ENCODE measurements around the gene GPBP1L1.

The GPBP1L1 gene

DNA sequence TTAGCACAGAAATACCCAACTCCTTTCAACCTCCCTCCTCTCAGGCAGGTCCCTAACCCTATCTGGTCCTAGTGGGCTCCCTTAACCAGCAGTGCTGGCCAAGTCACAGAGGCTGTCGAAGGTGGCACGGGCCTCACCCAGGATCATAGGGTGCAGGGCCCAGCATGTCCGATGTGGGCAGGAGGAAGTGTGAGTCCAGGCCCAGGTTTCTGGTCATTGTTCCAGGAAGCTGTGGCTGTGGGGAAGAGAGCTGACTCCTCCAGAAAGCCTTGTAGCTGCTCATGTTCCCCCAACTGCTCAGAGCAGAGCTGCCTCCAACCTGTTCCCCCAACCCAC lies 64.9 kb downstream of the GPBP1L1 start:
- Histone ChIP-seq H3K9ac (ENCODE audit: low read depth in 1 of 2, low read length in 2 of 2) (no peak overlapping the region), H3K27ac (ENCODE audit: low read depth, low read length) (no peak overlapping the region), H3K27me3 (ENCODE audit: control insufficient read depth in 1 of 2, insufficient read depth in 2 of 2, low read length in 2 of 2) (no peaks in the 10 kb centered on the region), H3K9me3 (ENCODE audit: control insufficient read depth in 1 of 2, low read length in 2 of 2) (no peaks in the 10 kb centered on the region), H3K4me1 (ENCODE audit: control insufficient read depth in 1 of 2, insufficient read depth in 2 of 2, low read length in 2 of 2) (peaks cover 0 to 8% of the 10 kb centered on the region in 2 donors), H3K36me3 (ENCODE audit: control insufficient read depth in 1 of 2, insufficient read depth in 2 of 2, low read length in 2 of 2) (peaks cover 24 to 60% of the 10 kb centered on the region in 2 donors), H3K4me3 (ENCODE audit: low read depth in 1 of 2, low read length in 2 of 2) (no peak overlapping the region)

GRCh38 chr1:45620588-45621500 lies 65.5 kb downstream of the GPBP1L1 start:
- no peak overlapping the region for H3K4me3 ChIP-seq (ENCODE audit: low read depth in 1 of 2, low read length in 2 of 2)
- H3K27ac ChIP-seq (ENCODE audit: low read depth, low read length), result no peak overlapping the region
- H3K9me3 ChIP-seq (ENCODE audit: control insufficient read depth in 1 of 2, low read length in 2 of 2), result no peaks in the 10 kb centered on the region
- H3K9ac ChIP-seq (ENCODE audit: low read depth in 1 of 2, low read length in 2 of 2), result no peak overlapping the region
- no peaks in the 10 kb centered on the region for H3K27me3 ChIP-seq (ENCODE audit: control insufficient read depth in 1 of 2, insufficient read depth in 2 of 2, low read length in 2 of 2)
- peaks cover 25 to 64% of the 10 kb centered on the region in 2 donors for H3K36me3 ChIP-seq (ENCODE audit: control insufficient read depth in 1 of 2, insufficient read depth in 2 of 2, low read length in 2 of 2)
- peaks cover 0 to 8% of the 10 kb centered on the region in 2 donors for H3K4me1 ChIP-seq (ENCODE audit: control insufficient read depth in 1 of 2, insufficient read depth in 2 of 2, low read length in 2 of 2)

DNA sequence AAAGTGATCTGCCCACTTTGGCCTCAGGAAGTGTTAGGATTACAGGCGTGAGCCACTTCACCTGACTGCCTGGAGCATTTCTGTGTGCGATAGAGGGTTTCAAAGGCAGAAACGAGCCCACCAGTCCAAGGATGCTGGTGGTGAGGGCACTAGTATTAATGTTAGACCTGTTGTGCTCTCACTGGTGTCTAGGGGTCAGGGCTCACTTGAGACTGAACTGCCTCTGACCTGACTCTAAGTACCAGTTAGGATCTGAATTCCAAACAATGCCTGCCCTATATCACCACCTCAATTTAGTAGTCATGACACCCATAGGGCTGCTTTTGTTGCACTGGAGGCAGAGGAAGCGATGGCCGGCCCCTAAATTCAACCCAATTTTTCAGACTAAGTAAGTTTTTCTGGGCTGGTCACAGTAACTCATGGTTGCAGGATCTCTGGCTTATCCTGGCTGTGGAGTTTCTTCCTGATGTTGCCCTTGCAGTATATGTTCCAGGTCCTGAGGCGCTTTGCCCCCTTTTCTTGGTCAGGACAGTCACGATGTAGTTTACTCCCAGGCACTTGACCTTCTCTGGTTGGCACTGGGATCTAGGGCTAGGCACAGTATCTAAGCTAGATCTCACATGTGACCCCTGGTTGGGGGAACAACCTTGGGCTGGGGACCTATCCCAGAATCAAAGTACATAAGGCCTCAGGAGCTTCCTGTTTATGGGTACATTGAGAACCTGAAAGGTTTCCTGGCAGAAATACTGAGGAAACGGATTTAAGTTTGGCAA lies 67.0 kb downstream of the GPBP1L1 start:
- Histone ChIP-seq H3K36me3 (ENCODE audit: control insufficient read depth in 1 of 2, insufficient read depth in 2 of 2, low read length in 2 of 2) (peaks cover 33 to 67% of the 10 kb centered on the region in 2 donors), H3K4me1 (ENCODE audit: control insufficient read depth in 1 of 2, insufficient read depth in 2 of 2, low read length in 2 of 2) (peaks cover 0 to 8% of the 10 kb centered on the region in 2 donors), H3K4me3 (ENCODE audit: low read depth in 1 of 2, low read length in 2 of 2) (no peak overlapping the region), H3K27ac (ENCODE audit: low read depth, low read length) (no peak overlapping the region), H3K9me3 (ENCODE audit: control insufficient read depth in 1 of 2, low read length in 2 of 2) (no peaks in the 10 kb centered on the region), H3K27me3 (ENCODE audit: control insufficient read depth in 1 of 2, insufficient read depth in 2 of 2, low read length in 2 of 2) (no peaks in the 10 kb centered on the region), H3K9ac (ENCODE audit: low read depth in 1 of 2, low read length in 2 of 2) (no peak overlapping the region)

GRCh38 chr1:45617618-45618017 lies 68.7 kb downstream of the GPBP1L1 start:
- H3K36me3 ChIP-seq (ENCODE audit: control insufficient read depth in 1 of 2, insufficient read depth in 2 of 2, low read length in 2 of 2), result peaks cover 25 to 64% of the 10 kb centered on the region in 2 donors
- no peak overlapping the region for H3K4me3 ChIP-seq (ENCODE audit: low read depth in 1 of 2, low read length in 2 of 2)
- no peak overlapping the region for H3K27ac ChIP-seq (ENCODE audit: low read depth, low read length)
- H3K4me1 ChIP-seq (ENCODE audit: control insufficient read depth in 1 of 2, insufficient read depth in 2 of 2, low read length in 2 of 2), result peaks cover 0 to 8% of the 10 kb centered on the region in 2 donors
- H3K9ac ChIP-seq (ENCODE audit: low read depth in 1 of 2, low read length in 2 of 2), result no peak overlapping the region
- H3K27me3 ChIP-seq (ENCODE audit: control insufficient read depth in 1 of 2, insufficient read depth in 2 of 2, low read length in 2 of 2), result no peaks in the 10 kb centered on the region
- H3K9me3 ChIP-seq (ENCODE audit: control insufficient read depth in 1 of 2, low read length in 2 of 2), result no peaks in the 10 kb centered on the region

DNA sequence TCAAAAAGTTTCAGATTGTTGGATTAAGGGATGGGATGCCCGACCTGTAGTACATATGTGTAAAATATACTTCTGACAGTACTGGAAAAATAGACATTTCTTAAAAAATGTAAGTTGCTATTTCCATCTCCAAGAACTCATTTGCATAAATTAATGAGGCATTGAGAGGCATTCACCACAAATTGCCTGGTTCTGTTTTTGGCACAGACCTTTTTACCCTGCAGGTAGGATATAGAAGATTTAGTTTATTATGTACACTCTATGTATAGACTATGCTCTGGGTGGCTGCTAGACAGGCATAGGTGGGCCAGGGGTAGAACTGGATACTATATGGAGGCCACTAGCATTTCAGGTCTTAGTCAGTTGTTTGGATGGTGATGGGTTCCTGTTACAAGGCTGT lies 70.4 kb downstream of the GPBP1L1 start:
- Histone ChIP-seq H3K4me3 (ENCODE audit: low read depth in 1 of 2, low read length in 2 of 2) (no peak overlapping the region), H3K27ac (ENCODE audit: low read depth, low read length) (no peak overlapping the region), H3K36me3 (ENCODE audit: control insufficient read depth in 1 of 2, insufficient read depth in 2 of 2, low read length in 2 of 2) (peaks cover 19 to 70% of the 10 kb centered on the region in 2 donors), H3K27me3 (ENCODE audit: control insufficient read depth in 1 of 2, insufficient read depth in 2 of 2, low read length in 2 of 2) (no peaks in the 10 kb centered on the region), H3K4me1 (ENCODE audit: control insufficient read depth in 1 of 2, insufficient read depth in 2 of 2, low read length in 2 of 2) (no peaks in the 10 kb centered on the region), H3K9me3 (ENCODE audit: control insufficient read depth in 1 of 2, low read length in 2 of 2) (no peaks in the 10 kb centered on the region), H3K9ac (ENCODE audit: low read depth in 1 of 2, low read length in 2 of 2) (no peak overlapping the region)

DNA sequence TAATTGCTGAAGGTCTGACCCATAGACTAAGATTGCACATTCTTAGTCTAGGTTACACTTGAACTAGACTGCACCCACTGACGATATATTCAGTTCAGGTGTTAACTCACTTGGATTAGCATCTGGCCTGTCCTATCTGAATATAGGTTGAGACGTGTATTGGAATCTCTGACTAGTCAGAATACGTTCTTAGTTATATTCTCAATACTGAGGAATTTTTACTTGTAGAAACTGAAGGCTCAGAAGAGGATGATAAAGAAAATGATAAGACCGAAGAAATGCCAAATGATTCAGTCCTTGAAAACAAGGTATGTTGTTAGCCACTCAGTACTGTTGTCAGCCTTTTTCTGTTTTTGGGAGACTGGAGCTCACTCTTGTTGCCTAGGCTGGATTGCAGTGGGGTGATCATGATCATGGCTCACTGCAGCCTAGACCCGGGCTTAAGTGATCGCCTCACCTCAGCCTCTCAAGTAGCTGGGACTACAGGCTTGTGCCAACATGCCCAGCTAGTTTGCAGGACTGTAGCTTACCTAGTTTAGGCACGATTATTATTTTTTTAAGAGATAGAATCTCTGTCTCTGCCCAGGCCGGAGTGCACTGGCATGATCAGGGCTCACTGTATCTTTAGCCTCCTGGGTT lies 73.3 kb downstream of the GPBP1L1 start:
- H3K36me3 ChIP-seq (ENCODE audit: control insufficient read depth in 1 of 2, insufficient read depth in 2 of 2, low read length in 2 of 2), result peaks cover 19 to 63% of the 10 kb centered on the region in 2 donors
- H3K9ac ChIP-seq (ENCODE audit: low read depth in 1 of 2, low read length in 2 of 2), result no peak overlapping the region
- no peaks in the 10 kb centered on the region for H3K9me3 ChIP-seq (ENCODE audit: control insufficient read depth in 1 of 2, low read length in 2 of 2)
- no peaks in the 10 kb centered on the region for H3K4me1 ChIP-seq (ENCODE audit: control insufficient read depth in 1 of 2, insufficient read depth in 2 of 2, low read length in 2 of 2)
- H3K27me3 ChIP-seq (ENCODE audit: control insufficient read depth in 1 of 2, insufficient read depth in 2 of 2, low read length in 2 of 2), result no peaks in the 10 kb centered on the region
- H3K4me3 ChIP-seq (ENCODE audit: low read depth in 1 of 2, low read length in 2 of 2), result no peak overlapping the region
- no peak overlapping the region for H3K27ac ChIP-seq (ENCODE audit: low read depth, low read length)

DNA sequence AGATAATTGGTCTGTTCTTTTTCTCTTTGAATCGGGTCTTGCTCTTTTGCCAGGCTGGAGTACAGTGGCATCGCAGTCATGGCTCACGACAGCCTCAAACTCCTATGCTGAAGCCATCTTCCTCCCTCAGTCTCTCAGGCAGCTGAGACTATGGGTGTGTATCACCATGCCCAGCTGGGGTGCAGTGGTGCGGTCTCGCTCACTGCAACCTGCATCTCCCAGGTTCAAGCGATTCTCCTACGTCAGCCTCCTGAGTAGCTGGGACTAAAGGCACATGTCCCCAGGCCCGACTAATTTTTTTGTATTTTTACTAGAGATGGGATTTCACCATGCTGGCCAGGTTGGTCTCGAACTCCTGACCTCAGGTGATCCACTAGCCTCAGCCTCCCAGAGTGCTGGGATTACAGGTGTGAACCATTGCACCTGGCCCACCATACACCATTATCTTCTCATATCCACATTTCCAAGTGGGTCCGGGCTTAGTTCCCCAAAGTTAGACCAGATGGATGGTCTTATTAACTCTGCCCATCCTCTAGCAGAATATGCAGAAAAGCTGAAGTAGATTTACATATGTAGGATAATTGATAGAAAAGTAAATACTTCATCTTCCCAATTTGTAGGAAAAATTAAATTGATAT lies 75.6 kb downstream of the GPBP1L1 start:
- Histone ChIP-seq H3K27ac (ENCODE audit: low read depth, low read length) (no peak overlapping the region), H3K27me3 (ENCODE audit: control insufficient read depth in 1 of 2, insufficient read depth in 2 of 2, low read length in 2 of 2) (no peaks in the 10 kb centered on the region), H3K36me3 (ENCODE audit: control insufficient read depth in 1 of 2, insufficient read depth in 2 of 2, low read length in 2 of 2) (peaks cover 11 to 62% of the 10 kb centered on the region in 2 donors), H3K9me3 (ENCODE audit: control insufficient read depth in 1 of 2, low read length in 2 of 2) (no peaks in the 10 kb centered on the region), H3K4me3 (ENCODE audit: low read depth in 1 of 2, low read length in 2 of 2) (no peak overlapping the region), H3K9ac (ENCODE audit: low read depth in 1 of 2, low read length in 2 of 2) (no peak overlapping the region), H3K4me1 (ENCODE audit: control insufficient read depth in 1 of 2, insufficient read depth in 2 of 2, low read length in 2 of 2) (no peaks in the 10 kb centered on the region)

DNA sequence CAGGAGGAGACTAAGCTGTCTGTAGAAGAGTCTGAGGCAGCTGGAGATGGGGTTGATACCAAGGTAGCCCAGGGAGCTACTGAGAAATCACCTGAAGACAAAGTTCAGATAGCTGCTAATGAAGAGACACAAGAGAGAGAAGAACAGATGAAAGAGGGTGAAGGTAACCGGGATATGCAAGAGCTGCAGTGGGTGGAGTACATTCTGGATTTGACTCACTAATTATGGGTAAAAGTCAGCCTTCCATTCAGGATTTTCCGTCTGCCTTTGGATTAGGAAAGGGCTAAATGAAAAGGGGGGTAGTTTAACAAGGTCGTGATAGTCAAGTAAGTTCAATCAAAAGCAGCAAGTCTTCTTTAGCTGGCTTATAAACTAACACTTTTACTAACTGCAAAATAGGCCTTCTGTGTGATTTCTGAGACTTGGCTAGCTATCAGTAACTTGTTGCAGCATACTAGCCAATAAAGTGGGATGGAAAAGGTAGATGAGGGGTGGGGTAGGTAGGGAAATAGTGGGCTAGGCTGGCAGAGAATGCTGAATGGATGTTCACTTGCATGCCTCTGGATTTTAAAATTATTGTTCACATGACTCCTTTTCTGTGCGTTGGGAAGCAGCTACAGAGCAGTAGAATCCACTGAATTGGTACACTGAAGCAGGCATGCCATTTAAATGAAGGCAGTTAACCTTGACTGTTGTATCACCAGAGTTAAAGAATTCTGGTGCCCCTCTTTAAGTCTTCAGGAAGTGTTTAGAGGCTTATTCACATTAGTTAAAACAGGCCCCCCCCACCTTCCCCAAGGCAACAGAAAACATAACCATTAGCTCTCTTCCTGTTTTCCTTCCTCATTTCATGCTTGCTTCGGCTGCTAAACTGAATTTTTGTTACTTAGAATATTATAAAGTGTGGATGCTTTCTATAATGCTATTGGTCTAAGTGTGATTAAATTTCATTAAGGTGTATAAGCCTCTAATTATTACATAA lies 77.9 kb downstream of the GPBP1L1 start:
- H3K9me3 ChIP-seq (ENCODE audit: control insufficient read depth in 1 of 2, low read length in 2 of 2), result no peaks in the 10 kb centered on the region
- H3K27me3 ChIP-seq (ENCODE audit: control insufficient read depth in 1 of 2, insufficient read depth in 2 of 2, low read length in 2 of 2), result no peaks in the 10 kb centered on the region
- peaks cover 10 to 56% of the 10 kb centered on the region in 2 donors for H3K36me3 ChIP-seq (ENCODE audit: control insufficient read depth in 1 of 2, insufficient read depth in 2 of 2, low read length in 2 of 2)
- H3K4me1 ChIP-seq (ENCODE audit: control insufficient read depth in 1 of 2, insufficient read depth in 2 of 2, low read length in 2 of 2), result no peaks in the 10 kb centered on the region
- no peak overlapping the region for H3K9ac ChIP-seq (ENCODE audit: low read depth in 1 of 2, low read length in 2 of 2)
- H3K27ac ChIP-seq (ENCODE audit: low read depth, low read length), result no peak overlapping the region
- no peak overlapping the region for H3K4me3 ChIP-seq (ENCODE audit: low read depth in 1 of 2, low read length in 2 of 2)

DNA sequence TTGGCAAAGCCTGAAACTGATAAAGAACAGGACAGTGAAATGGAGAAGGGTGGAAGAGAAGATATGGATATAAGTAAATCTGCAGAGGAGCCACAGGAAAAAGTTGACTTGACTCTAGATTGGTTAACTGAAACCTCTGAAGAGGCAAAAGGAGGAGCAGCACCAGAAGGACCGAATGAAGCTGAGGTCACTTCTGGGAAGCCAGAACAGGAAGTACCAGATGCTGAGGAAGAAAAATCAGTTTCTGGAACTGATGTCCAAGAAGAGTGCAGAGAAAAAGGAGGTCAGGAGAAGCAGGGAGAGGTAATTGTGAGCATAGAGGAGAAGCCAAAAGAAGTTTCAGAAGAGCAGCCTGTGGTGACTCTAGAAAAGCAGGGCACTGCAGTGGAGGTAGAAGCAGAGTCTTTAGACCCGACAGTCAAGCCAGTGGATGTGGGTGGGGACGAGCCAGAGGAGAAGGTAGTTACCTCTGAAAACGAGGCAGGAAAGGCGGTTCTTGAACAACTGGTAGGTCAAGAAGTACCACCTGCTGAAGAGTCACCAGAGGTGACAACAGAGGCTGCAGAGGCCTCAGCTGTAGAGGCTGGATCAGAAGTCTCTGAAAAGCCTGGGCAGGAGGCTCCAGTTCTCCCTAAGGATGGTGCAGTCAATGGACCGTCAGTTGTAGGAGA lies 78.8 kb downstream of the GPBP1L1 start:
- no peak overlapping the region for H3K9ac ChIP-seq (ENCODE audit: low read depth in 1 of 2, low read length in 2 of 2)
- H3K4me3 ChIP-seq (ENCODE audit: low read depth in 1 of 2, low read length in 2 of 2), result no peak overlapping the region
- H3K27ac ChIP-seq (ENCODE audit: low read depth, low read length), result no peak overlapping the region
- H3K27me3 ChIP-seq (ENCODE audit: control insufficient read depth in 1 of 2, insufficient read depth in 2 of 2, low read length in 2 of 2), result no peaks in the 10 kb centered on the region
- H3K36me3 ChIP-seq (ENCODE audit: control insufficient read depth in 1 of 2, insufficient read depth in 2 of 2, low read length in 2 of 2), result peaks cover 10 to 57% of the 10 kb centered on the region in 2 donors
- H3K4me1 ChIP-seq (ENCODE audit: control insufficient read depth in 1 of 2, insufficient read depth in 2 of 2, low read length in 2 of 2), result no peaks in the 10 kb centered on the region
- no peaks in the 10 kb centered on the region for H3K9me3 ChIP-seq (ENCODE audit: control insufficient read depth in 1 of 2, low read length in 2 of 2)
